Left lung (tissue), 10 donors: ENCODE data around the gene XYLT2. TPM values are rescaled to one million over a fixed set of nuclear protein-coding genes. Genes with fewer than 3 reads are reported as not detected.
A peak's percentile ranks its signal among the peaks of the same experiment; 100 is the strongest.

Experiments
- ATAC-seq: fragments of 200-7000 bp; cut with Tn5 transposase; one replicate; pipeline ENCODE4 v1.9.1; 2020; ENCODE audit warnings: moderate library complexity
- DNase-seq, 4 donors: peaks; one replicate each; pipeline ENCODE4 v3.0.0-alpha.2; 2013 to 2020
- H3K27ac ChIP-seq, 2 donors: fragments of 200-600 bp; sonication (generic) in 1 of 2; one replicate each; pipeline versions ENCODE4 v1.5.0 to v1.8.0; 2020 to 2021
- H3K27me3 ChIP-seq, 2 donors: fragments of 200-600 bp; sonication (generic) in 1 of 2; one replicate each; pipeline versions ENCODE4 v1.5.0 to v1.8.0; 2020 to 2021
- H3K36me3 ChIP-seq, 2 donors: fragments of 200-600 bp; sonication (generic) in 1 of 2; one replicate each; pipeline versions ENCODE4 v1.5.0 to v1.8.0; 2020 to 2021
- H3K4me1 ChIP-seq, 2 donors: fragments of 200-600 bp; one replicate each; pipeline ENCODE4 v1.8.0; 2021
- H3K4me3 ChIP-seq, 2 donors: fragments of 200-600 bp; sonication (generic) in 1 of 2; one replicate each; pipeline versions ENCODE4 v1.5.0 to v1.8.0; 2020 to 2021; ENCODE audit warnings: mild to moderate bottlenecking in 1 of 2
- H3K9me3 ChIP-seq, 2 donors: fragments of 200-600 bp; sonication (generic) in 1 of 2; one replicate each; pipeline versions ENCODE4 v1.5.0 to v1.8.0; 2020 to 2021
- intact Hi-C, 2 donors: fragments of 100-400 bp; cut with DNase I; formaldehyde crosslinking; loops; one replicate each; pipeline versions ENCODE4 v1.11.2 to v1.14.2; 2022
- polyA plus RNA-seq, 6 donors: library from polyadenylated mRNA; unstranded; fragments of 120-200 nt; gene quantifications; one replicate each; pipeline ENCODE4 v1.2.1, GENCODE V29; 2013; ENCODE audit not compliant: insufficient read length in 6 of 6
- total RNA-seq, 2 donors: library from RNA; stranded (reverse); fragmentation: NEBNext Ultra II Directional; extraction: Animal tissue kit (Norgen Biotek cat#: 25700); gene quantifications; one replicate each; pipeline ENCODE4 v1.2.1, GENCODE V29; 2021
- TF ChIP-seq, protein P1 (sequence below), 2 donors: fragments of 200-600 bp; sonication (generic) in 1 of 2; IDR thresholded peaks; one replicate each; pipeline versions ENCODE4 v1.5.0 to v1.8.0; 2021; ENCODE audit warnings: antibody characterized with exemption in 2 of 2
- donor health status: DM: no; HTN: yes; CAD: no.
- donor health status: DM: no; HTN: no; CAD: no.

XYLT2 gene
- total and polyA plus RNA-seq, 8 donors: 18.6 to 25.0 (median 21.4) TPM

DNA sequence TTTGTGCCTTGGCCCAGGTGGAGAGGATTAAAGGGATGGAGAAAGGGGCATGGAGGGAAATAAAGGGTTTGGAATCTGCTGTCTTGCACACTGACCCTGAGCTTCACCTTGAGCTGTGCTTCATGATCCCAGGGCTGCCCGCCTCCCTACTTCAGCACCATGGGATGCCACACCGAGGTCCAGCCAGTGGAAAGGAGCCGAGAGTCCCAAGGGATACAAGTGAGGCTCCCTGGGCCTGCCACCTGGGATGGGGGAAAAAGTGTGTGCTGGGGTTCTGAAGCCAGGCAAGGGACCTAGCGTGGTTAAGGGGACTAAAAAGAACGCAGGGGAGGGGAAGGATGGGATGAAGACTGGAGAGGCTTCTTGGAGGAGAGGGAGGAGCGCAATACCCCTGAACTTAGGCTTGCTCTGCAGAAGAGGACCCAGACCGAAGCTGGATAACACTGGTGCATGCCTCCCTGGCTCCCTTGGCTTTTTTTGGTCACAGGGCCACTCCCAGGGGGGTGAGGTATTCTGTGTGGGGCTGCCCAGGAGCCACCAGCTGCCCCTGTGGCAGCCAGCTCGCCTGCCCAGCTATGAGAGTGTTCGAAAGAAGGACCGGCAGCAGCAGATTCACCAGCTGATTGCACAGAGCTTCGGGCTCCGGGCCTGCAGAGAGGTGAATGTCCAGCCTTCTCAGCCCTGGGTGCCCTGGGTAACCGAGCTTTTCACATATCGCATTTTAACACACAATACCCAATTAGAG is 19.9 kb downstream of the XYLT2 start:
- TF ChIP-seq, protein P1, sequence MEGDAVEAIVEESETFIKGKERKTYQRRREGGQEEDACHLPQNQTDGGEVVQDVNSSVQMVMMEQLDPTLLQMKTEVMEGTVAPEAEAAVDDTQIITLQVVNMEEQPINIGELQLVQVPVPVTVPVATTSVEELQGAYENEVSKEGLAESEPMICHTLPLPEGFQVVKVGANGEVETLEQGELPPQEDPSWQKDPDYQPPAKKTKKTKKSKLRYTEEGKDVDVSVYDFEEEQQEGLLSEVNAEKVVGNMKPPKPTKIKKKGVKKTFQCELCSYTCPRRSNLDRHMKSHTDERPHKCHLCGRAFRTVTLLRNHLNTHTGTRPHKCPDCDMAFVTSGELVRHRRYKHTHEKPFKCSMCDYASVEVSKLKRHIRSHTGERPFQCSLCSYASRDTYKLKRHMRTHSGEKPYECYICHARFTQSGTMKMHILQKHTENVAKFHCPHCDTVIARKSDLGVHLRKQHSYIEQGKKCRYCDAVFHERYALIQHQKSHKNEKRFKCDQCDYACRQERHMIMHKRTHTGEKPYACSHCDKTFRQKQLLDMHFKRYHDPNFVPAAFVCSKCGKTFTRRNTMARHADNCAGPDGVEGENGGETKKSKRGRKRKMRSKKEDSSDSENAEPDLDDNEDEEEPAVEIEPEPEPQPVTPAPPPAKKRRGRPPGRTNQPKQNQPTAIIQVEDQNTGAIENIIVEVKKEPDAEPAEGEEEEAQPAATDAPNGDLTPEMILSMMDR (IDR thresholded peaks at IDR 0.05): no peak
- no peak overlapping the region for H3K4me3 ChIP-seq
- H3K27ac ChIP-seq: no peak overlapping the region
- intact Hi-C loops: no loop called here
- peaks cover 0 to 62% of the 10 kb centered on the region in 2 donors for H3K36me3 ChIP-seq
- no peaks in the 10 kb centered on the region for H3K27me3 ChIP-seq
- no peaks in the 10 kb centered on the region for H3K9me3 ChIP-seq
- H3K4me1 ChIP-seq: peaks cover 5 to 6% of the 10 kb centered on the region in 2 donors
- ATAC-seq: no peak
- DNase-seq: peak in 1 of 4 donors; percentile 17

DNA sequence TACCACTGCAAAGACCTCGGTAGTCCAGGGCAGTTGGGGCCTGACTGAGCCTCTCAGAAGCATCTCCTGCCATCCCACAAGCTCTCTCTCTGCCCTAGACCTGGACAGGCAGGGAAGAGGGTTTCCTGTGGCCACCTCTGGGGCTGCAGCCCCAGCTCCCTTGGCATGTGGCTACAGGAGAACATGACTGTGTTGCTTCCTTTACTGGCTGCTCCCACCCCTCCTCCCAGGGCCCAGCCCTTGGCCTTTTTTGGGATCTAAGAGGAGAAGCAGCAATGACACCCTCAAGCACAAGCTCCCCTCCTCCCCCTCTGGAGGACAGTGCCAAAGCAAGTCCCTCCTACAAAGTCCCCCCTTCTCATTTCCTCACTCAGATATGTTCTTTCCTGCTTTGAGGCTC is 21.5 kb downstream of the XYLT2 start:
- ATAC-seq (no peak), DNase-seq (peak in 1 of 4 donors; percentile 19)
- TF ChIP-seq, protein P1 (IDR thresholded peaks at IDR 0.05): no peak
- Histone ChIP-seq H3K36me3 (peaks cover 0 to 61% of the 10 kb centered on the region in 2 donors), H3K27ac (no peak overlapping the region), H3K4me3 (no peak overlapping the region), H3K4me1 (peaks cover 11 to 13% of the 10 kb centered on the region in 2 donors), H3K9me3 (no peaks in the 10 kb centered on the region), H3K27me3 (no peaks in the 10 kb centered on the region)
- intact Hi-C loops: no loop called here

DNA sequence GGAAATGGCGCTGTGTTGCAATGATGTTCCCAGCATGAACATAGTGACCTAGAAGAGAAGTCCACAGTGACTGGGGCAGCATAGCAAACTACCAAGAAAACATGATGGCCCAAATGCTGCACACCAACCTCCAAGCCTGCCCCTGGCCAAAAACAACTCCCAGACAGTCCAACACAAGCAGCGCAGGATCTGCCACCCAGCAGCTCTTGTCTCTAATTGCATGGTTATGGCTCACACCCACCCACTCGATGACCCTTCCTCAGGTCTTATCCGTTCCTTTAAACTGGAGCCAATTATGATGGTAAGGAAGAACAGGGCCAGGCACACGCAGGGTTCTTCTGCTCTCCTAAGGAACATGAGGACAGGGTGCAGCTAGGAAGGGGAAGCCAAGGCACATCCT is 24.1 kb downstream of the XYLT2 start:
- no peak overlapping the region for H3K4me3 ChIP-seq
- ATAC-seq (no peak), DNase-seq (no peak)
- intact Hi-C loops: no loop called here
- no peaks in the 10 kb centered on the region for H3K9me3 ChIP-seq
- no peaks in the 10 kb centered on the region for H3K27me3 ChIP-seq
- TF ChIP-seq, protein P1 (IDR thresholded peaks at IDR 0.05): no peak
- H3K4me1 ChIP-seq: peaks cover 9 to 19% of the 10 kb centered on the region in 2 donors
- H3K27ac ChIP-seq: no peak overlapping the region
- H3K36me3 ChIP-seq: peaks cover 0 to 57% of the 10 kb centered on the region in 2 donors

DNA sequence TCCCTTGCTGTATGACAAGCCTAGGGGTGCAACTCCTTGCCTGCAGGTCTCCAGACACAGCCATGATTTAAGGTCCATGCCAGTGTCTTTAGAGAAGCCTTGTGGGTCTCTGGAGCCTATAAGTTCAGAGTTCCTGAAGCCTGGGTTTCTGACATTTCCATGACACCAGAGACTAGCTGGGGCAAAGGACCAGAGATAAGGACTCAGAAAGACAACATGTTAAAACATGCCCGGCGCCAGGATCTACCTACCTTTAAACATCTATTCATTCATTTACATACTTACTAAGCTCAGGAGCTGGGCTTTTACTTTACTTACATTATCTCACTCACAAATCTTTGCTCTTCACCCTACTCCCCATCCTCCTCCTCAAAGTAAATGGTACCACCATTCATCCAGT is 25.6 kb downstream of the XYLT2 start:
- Histone ChIP-seq H3K4me1 (peaks cover 9 to 19% of the 10 kb centered on the region in 2 donors), H3K9me3 (no peaks in the 10 kb centered on the region), H3K4me3 (no peak overlapping the region), H3K27ac (no peak overlapping the region), H3K36me3 (peaks cover 0 to 42% of the 10 kb centered on the region in 2 donors), H3K27me3 (no peaks in the 10 kb centered on the region)
- intact Hi-C loops: no loop called here
- ATAC-seq: no peak
- no peak for DNase-seq
- TF ChIP-seq, protein P1 (IDR thresholded peaks at IDR 0.05): no peak

DNA sequence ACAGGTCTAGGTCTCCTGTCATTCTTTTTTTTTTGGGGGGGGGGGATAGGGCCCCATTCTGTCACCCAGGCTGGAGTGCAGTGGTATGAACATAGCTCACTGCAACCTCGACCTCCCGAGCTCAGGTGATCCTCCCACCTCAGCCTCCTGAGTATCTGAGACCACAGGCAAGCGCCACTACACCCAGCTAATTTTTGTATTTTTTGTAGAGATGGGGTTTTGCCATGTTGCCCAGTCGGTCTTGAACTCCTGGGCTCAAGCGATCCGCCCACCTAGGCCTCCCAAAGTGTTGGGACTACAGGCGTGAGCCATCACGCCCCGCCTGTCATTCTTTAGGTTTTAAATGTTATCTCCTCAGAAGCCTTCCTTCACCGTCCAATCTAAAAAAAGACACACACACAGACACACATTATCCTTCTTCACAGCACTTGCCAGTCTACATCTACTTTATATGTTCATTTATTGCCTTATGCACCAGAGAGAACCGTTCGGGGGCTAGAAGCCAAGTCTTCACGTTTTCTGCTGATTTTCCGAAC is 26.4 kb downstream of the XYLT2 start:
- peak overlapping the region; percentile 64 to 69 for H3K4me3 ChIP-seq
- H3K9me3 ChIP-seq: no peaks in the 10 kb centered on the region
- H3K4me1 ChIP-seq: peaks cover 9 to 19% of the 10 kb centered on the region in 2 donors
- no peaks in the 10 kb centered on the region for H3K27me3 ChIP-seq
- TF ChIP-seq, protein P1 (IDR thresholded peaks at IDR 0.05): no peak
- DNase-seq (no peak), ATAC-seq (no peak)
- H3K27ac ChIP-seq: peak overlapping the region; percentile 91
- intact Hi-C loops: no loop called here
- H3K36me3 ChIP-seq: peaks cover 0 to 35% of the 10 kb centered on the region in 2 donors
